SIG-M5 treated with dmso at 0.1 percent for 504 hours (cell line): ENCODE results near the gene RADIL.
"Not testable (repeated sequence)": the region's sequence is repeated elsewhere in the genome, so short reads cannot be mapped to it uniquely, and the experiment has no call there.

Experiments
- DNase-seq: peaks from one replicate; lab custom pipeline; 2025; ENCODE audit not compliant: unreplicated experiment; lab: John Stamatoyannopoulos, UW

Gene RADIL

GRCh38 chr7:4797858-4798705 is 85.4 kb downstream of the RADIL start:
- peak; percentile 46 for DNase-seq

GRCh38 chr7:4796453-4796852 is 87.1 kb downstream of the RADIL start:
- DNase-seq: no peak

- no peak for DNase-seq
Observed at GRCh38 chr7:4794591-4795350, 88.7 kb downstream of the RADIL start.

- not testable (repeated sequence) for DNase-seq
Observed at GRCh38 chr7:4794171-4794570, 89.3 kb downstream of the RADIL start.

GRCh38 chr7:4793385-4793993 is 90.0 kb downstream of the RADIL start:
- not testable (repeated sequence) for DNase-seq

- no peak for DNase-seq
Observed at GRCh38 chr7:4792537-4793126, 90.9 kb downstream of the RADIL start.

- no peak for DNase-seq
Observed at GRCh38 chr7:4791738-4792536, 91.6 kb downstream of the RADIL start.

- DNase-seq: no peak
Observed at GRCh38 chr7:4791101-4791737, 92.3 kb downstream of the RADIL start.

- DNase-seq: no peak
Observed at GRCh38 chr7:4790516-4790991, 93.0 kb downstream of the RADIL start.

GRCh38 chr7:4790078-4790465 is 93.4 kb downstream of the RADIL start:
- no peak for DNase-seq

GRCh38 chr7:4789194-4790077 is 94.1 kb downstream of the RADIL start:
- no peak for DNase-seq

GRCh38 chr7:4788627-4789189 is 94.8 kb downstream of the RADIL start:
- DNase-seq: no peak

GRCh38 chr7:4787947-4788626 is 95.4 kb downstream of the RADIL start:
- DNase-seq: no peak

GRCh38 chr7:4787541-4787940 is 96.0 kb downstream of the RADIL start:
- no peak for DNase-seq

GRCh38 chr7:4786015-4786414 is 97.5 kb downstream of the RADIL start:
- DNase-seq: no peak

- no peak for DNase-seq
Observed at GRCh38 chr7:4785371-4785770, 98.1 kb downstream of the RADIL start.

GRCh38 chr7:4784799-4785198 is 98.7 kb downstream of the RADIL start:
- no peak for DNase-seq

GRCh38 chr7:4783762-4784351 is 99.7 kb downstream of the RADIL start:
- no peak for DNase-seq
